Activated B cell treated with CpG ODN at 0.5 μM for 24 hours (primary cell): ENCODE data around the gene ZNF431. TPM values are rescaled to one million over a fixed set of nuclear protein-coding genes. Genes with fewer than 3 reads are reported as not detected.
"Not testable (repeated sequence)": the region's sequence is repeated elsewhere in the genome, so short reads cannot be mapped to it uniquely, and the experiment has no call there.

ENCODE experiments used
- ATAC-seq: fragments of 200-7000 bp; cut with Tn5 transposase; one replicate; pipeline ENCODE4 v1.10.0; 2021; ENCODE audit warnings: low read depth, mild to moderate bottlenecking, moderate library complexity
- CTCF ChIA-PET: fragments of 350-600 bp; sonication (Branson Sonifier 250); formaldehyde crosslinking; loops from one replicate; lab custom pipeline; 2021; ENCODE audit warnings: antibody characterized with exemption; lab: Charles Lee
- POLR2A ChIA-PET: fragments of 350-600 bp; sonication (Branson Sonifier 250); formaldehyde crosslinking; loops from one replicate; lab custom pipeline; 2021; ENCODE audit warnings: antibody characterized with exemption; lab: Charles Lee
- DNase-seq: peaks from one replicate; pipeline ENCODE4 v3.0.0; 2022
- H3K27ac Mint-ChIP-seq: one replicate; pipeline ENCODE4 v1.8.0; 2020; ENCODE audit warnings: mixed read lengths
- H3K27me3 Mint-ChIP-seq: one replicate; pipeline ENCODE4 v1.8.0; 2021; ENCODE audit warnings: mixed read lengths
- H3K36me3 Mint-ChIP-seq: one replicate; pipeline ENCODE4 v1.8.0; 2021; ENCODE audit warnings: low read depth, mixed read lengths
- H3K4me1 Mint-ChIP-seq: one replicate; pipeline ENCODE4 v1.8.0; 2021; ENCODE audit warnings: mixed read lengths
- H3K4me3 Mint-ChIP-seq: one replicate; pipeline ENCODE4 v1.8.0; 2020; ENCODE audit warnings: mild to moderate bottlenecking, mixed read lengths
- H3K9me3 Mint-ChIP-seq: one replicate; pipeline ENCODE4 v1.8.0; 2020; ENCODE audit warnings: mixed read lengths
- CTCF ChIP-seq: fragments of 200-600 bp; IDR thresholded peaks from one replicate; pipeline ENCODE4 v1.8.0; 2022; ENCODE audit warnings: antibody characterized with exemption, mild to moderate bottlenecking
- intact Hi-C: fragments of 100-400 bp; cut with micrococcal nuclease; formaldehyde crosslinking; loops from one replicate; pipeline ENCODE4 v1.15.1; 2024
- total RNA-seq: library from RNA; stranded (reverse); gene quantifications from 2 replicates; pipeline ENCODE4 v1.2.3, GENCODE V29; 2022

ZNF431 gene
- total RNA-seq, 1 donor from 2014 or later: 34.9 TPM

GRCh38 chr19:21210037-21210621, 68.3 kb downstream of the ZNF431 start:
- no peaks in the 10 kb centered on the region for H3K27me3 Mint-ChIP-seq
- intact Hi-C loops: no loop called here
- TF ChIP-seq CTCF: no peak
- ChIA-PET CTCF (no interaction called here), POLR2A (no interaction called here)
- no peaks in the 10 kb centered on the region for H3K4me1 Mint-ChIP-seq
- no peak overlapping the region for H3K27ac Mint-ChIP-seq
- ATAC-seq (no peak), DNase-seq (no peak)
- H3K36me3 Mint-ChIP-seq: no peaks in the 10 kb centered on the region
- H3K4me3 Mint-ChIP-seq: no peak overlapping the region
- H3K9me3 Mint-ChIP-seq: no peaks in the 10 kb centered on the region

- ChIA-PET CTCF (no interaction called here), POLR2A (no interaction called here)
- intact Hi-C loops: no loop called here
- Mint-ChIP-seq H3K27me3 (no peaks in the 10 kb centered on the region), H3K27ac (no peak overlapping the region), H3K9me3 (no peaks in the 10 kb centered on the region), H3K4me3 (no peak overlapping the region), H3K4me1 (no peaks in the 10 kb centered on the region), H3K36me3 (no peaks in the 10 kb centered on the region)
- DNase-seq (no peak), ATAC-seq (no peak)
- TF ChIP-seq CTCF: no peak
These were observed 79.9 kb downstream of the ZNF431 start for GRCh38 chr19:21221693-21222092.

- ATAC-seq, H3K36me3 Mint-ChIP-seq, POLR2A ChIA-PET, H3K27ac Mint-ChIP-seq, intact Hi-C loops, H3K27me3 Mint-ChIP-seq, H3K4me3 Mint-ChIP-seq, CTCF ChIA-PET, DNase-seq, H3K4me1 Mint-ChIP-seq: not testable (repeated sequence)
- H3K9me3 Mint-ChIP-seq: peaks cover 24% of the 10 kb centered on the region
These were observed 88.1 kb downstream of the ZNF431 start for GRCh38 chr19:21229938-21230337.

- peaks cover 24% of the 10 kb centered on the region for H3K9me3 Mint-ChIP-seq
- ATAC-seq (no peak), DNase-seq (no peak)
- no peaks in the 10 kb centered on the region for H3K36me3 Mint-ChIP-seq
- TF ChIP-seq CTCF: no peak
- ChIA-PET CTCF (no interaction called here), POLR2A (no interaction called here)
- no peaks in the 10 kb centered on the region for H3K4me1 Mint-ChIP-seq
- H3K27me3 Mint-ChIP-seq: no peaks in the 10 kb centered on the region
- no peak overlapping the region for H3K4me3 Mint-ChIP-seq
- intact Hi-C loops: no loop called here
- no peak overlapping the region for H3K27ac Mint-ChIP-seq
These were observed 91.9 kb downstream of the ZNF431 start for GRCh38 chr19:21233691-21234090.

GRCh38 chr19:21236751-21237150, 94.9 kb downstream of the ZNF431 start:
- H3K4me1 Mint-ChIP-seq: not testable (repeated sequence)

GRCh38 chr19:21238670-21239069, 96.8 kb downstream of the ZNF431 start:
- Mint-ChIP-seq H3K4me1 (no peaks in the 10 kb centered on the region), H3K27ac (no peak overlapping the region), H3K36me3 (no peaks in the 10 kb centered on the region), H3K27me3 (no peaks in the 10 kb centered on the region), H3K4me3 (no peak overlapping the region), H3K9me3 (no peaks in the 10 kb centered on the region)
- DNase-seq: no peak
- CTCF ChIA-PET: no interaction called here
- intact Hi-C loops: no loop called here
- ATAC-seq: no peak
- TF ChIP-seq CTCF: no peak
- POLR2A ChIA-PET: no interaction called here

More at GRCh38 chr19:21236751-21237150, 94.9 kb downstream of the ZNF431 start:
- H3K36me3 Mint-ChIP-seq, ATAC-seq, H3K9me3 Mint-ChIP-seq, CTCF ChIA-PET, H3K27me3 Mint-ChIP-seq, H3K4me3 Mint-ChIP-seq, DNase-seq, H3K27ac Mint-ChIP-seq, intact Hi-C loops, POLR2A ChIA-PET: not testable (repeated sequence)

Other genes with a start within 250 kb of the ZNF431 start
- 15.0 and 18.1 TPM in 2 replicates for gene ZNF85, start 218.8 kb upstream of the ZNF431 start, total RNA-seq
- 36.4 and 39.8 TPM in 2 replicates for gene ZNF430, start 121.4 kb upstream of the ZNF431 start, total RNA-seq
- gene ZNF714, start 59.8 kb upstream of the ZNF431 start, total RNA-seq: 11.1 and 12.5 TPM in 2 replicates
- 24.3 and 30.6 TPM in 2 replicates for gene ZNF708, start 187.4 kb downstream of the ZNF431 start, total RNA-seq
- gene ZNF738, start 217.0 kb downstream of the ZNF431 start, total RNA-seq: 18.7 and 22.2 TPM in 2 replicates